K562 (cell line): ENCODE measurements around the gene MPL. TPM values are rescaled to one million over a fixed set of nuclear protein-coding genes. Genes with fewer than 3 reads are reported as not detected.

Source experiments
- CTCFL ChIP-seq: IDR thresholded peaks from 2 replicates; pipeline ENCODE4 v1.6.1; 2011; ENCODE audit warnings: borderline replicate concordance, low read depth, mild to moderate bottlenecking, moderate library complexity, low read length; ENCODE audit not compliant: insufficient read depth, poor library complexity, severe bottlenecking
- GABPB1 ChIP-seq: sonication (generic); formaldehyde crosslinking; IDR thresholded peaks from 2 replicates; pipeline ENCODE4 v1.8.0; 2022; ENCODE audit warnings: mild to moderate bottlenecking, missing genetic modification reagents
- NFIX ChIP-seq: fragments of 250-450 bp; sonication (Bioruptor Pico); IDR thresholded peaks from 2 replicates; pipeline ENCODE4 v1.4.0; 2020; ENCODE audit warnings: low read depth, mild to moderate bottlenecking, moderate library complexity
- POLR2H ChIP-seq: IDR thresholded peaks from 2 replicates; pipeline ENCODE4 v1.6.1; 2016; ENCODE audit warnings: missing genetic modification characterization, low read depth, mild to moderate bottlenecking, control low read depth, missing compliant biosample characterization, moderate library complexity
- USF2 ChIP-seq: sonication (generic); formaldehyde crosslinking; IDR thresholded peaks from 2 replicates; pipeline ENCODE4 v1.5.0; 2020; ENCODE audit warnings: missing genetic modification reagents
- ZBTB11 ChIP-seq, 3 experiments: fragments of 200-800 bp in 1 of 3; fragments of 250-450 bp in 1 of 3; fragments of 450-650 bp in 1 of 3; sonication (Bioruptor Pico) in 1 of 3; sonication (Bioruptor generic) in 1 of 3; formaldehyde crosslinking in 1 of 3; IDR thresholded peaks; 2 replicates each; pipeline versions ENCODE4 v1.6.1 to v1.8.0; 2016 to 2022; ENCODE audit warnings: mild to moderate bottlenecking in 2 of 3, missing genetic modification characterization in 2 of 3, missing compliant biosample characterization in 1 of 3, moderate library complexity in 1 of 3
- ZNF766 ChIP-seq: fragments of 200-800 bp; sonication (Bioruptor generic); conservative IDR thresholded peaks from 2 replicates; pipeline ENCODE4 v1.6.1; 2016; ENCODE audit warnings: missing genetic modification characterization, missing compliant biosample characterization
- polyA plus RNA-seq, 8 experiments: library from polyadenylated mRNA; depleted of rRNA in 4 of 8; stranded (reverse) in 5 of 8; unstranded in 3 of 8; fragments of >200 nt; fragmentation: Nextera tagmentation in 2 of 8; fragmentation: Illumina TruSeq in 1 of 8; extraction: Ambion mirVana in 2 of 8; extraction: Trizol in 1 of 8; gene quantifications; 2 replicates each; pipeline versions ENCODE4 v1.2.1 to v1.2.3, GENCODE V29; 2011 to 2014; ENCODE audit warnings: inconsistent platforms in 1 of 8, missing spikeins in 1 of 8
- total RNA-seq, 7 experiments: library from RNA; depleted of rRNA in 6 of 7; stranded (reverse); fragments of >200 nt in 6 of 7; fragmentation: Illumina TruSeq in 2 of 7; extraction: Trizol in 2 of 7; gene quantifications; 2 replicates each; pipeline versions ENCODE4 v1.2.1 to v1.2.3, GENCODE V29; 2011 to 2021; ENCODE audit warnings: low replicate concordance in 1 of 7

Gene MPL
- total and polyA plus RNA-seq, 9 of the 15 experiments (the other 6 are each of a cell fraction or from before 2014, with no cell fraction given): not detected

- peak; percentile 98 for TF ChIP-seq GABPB1 (CRISPR knock-in tag)
- no peak for TF ChIP-seq CTCFL
- TF ChIP-seq ZNF766 (CRISPR knock-in tag): no peak
- TF ChIP-seq POLR2H (tag): peak; percentile 84
- no peak for TF ChIP-seq NFIX (CRISPR knock-in tag)
- peak in 2 of 3 experiments; percentile 46 to 92; a peak in 3 of 6 replicates for TF ChIP-seq ZBTB11 (CRISPR knock-in tag; IDR thresholded peaks at IDR 0.05)
- no peak for TF ChIP-seq USF2 (CRISPR knock-in tag)
These were observed 52.0 kb downstream of the MPL start, which contains the start of the genes MED8 and SZT2 (continued) for GRCh38 chr1:43389326-43390313.
